ENCODE data around the gene TLCD3A. TPM values are rescaled to one million over a fixed set of nuclear protein-coding genes. Genes with fewer than 3 reads are reported as not detected.

TLCD3A gene
- 10 to 100 TPM; 14.5 to 18.1 TPM for total RNA-seq
- polyA plus RNA-seq (ENCODE audit: insufficient read length in 6 of 6) = 10 to 100 TPM; 31.5 to 40.9 (median 36.0) TPM
- long read RNA-seq, donor 1, transcript FAM57A-202 (5 exons, 2,412 nt) = major isoform, 8 of 9 reads
- long read RNA-seq, donor 1, partial matches to known transcripts = 0 of 9 reads
- long read RNA-seq, donor 1, other reads (novel, unspliced or antisense) = 0 of 9 reads
- long read RNA-seq, donor 2, transcript FAM57A-202 (5 exons, 2,412 nt) = major isoform, 6 of 17 reads
- long read RNA-seq, donor 2, partial matches to known transcripts = 7 of 17 reads
- long read RNA-seq, donor 2, other reads (novel, unspliced or antisense) = 0 of 17 reads
- long read RNA-seq, donor 3, transcript FAM57A-202 (5 exons, 2,412 nt) = major isoform, 6 of 18 reads
- long read RNA-seq, donor 3, transcript FAM57A-203 (4 exons, 2,386 nt) = major isoform, 6 of 18 reads
- long read RNA-seq, donor 3, partial matches to known transcripts = 6 of 18 reads
- long read RNA-seq, donor 3, other reads (novel, unspliced or antisense) = 0 of 18 reads
- long read RNA-seq, donor 4, partial matches to known transcripts = 0 of 7 reads
- long read RNA-seq, donor 4, other reads (novel, unspliced or antisense) = 4 of 7 reads
- long read RNA-seq, donor 5, transcript FAM57A-202 (5 exons, 2,412 nt) = major isoform, 8 of 13 reads
- long read RNA-seq, donor 5, transcript FAM57A-203 (4 exons, 2,386 nt) = minor isoform, 5 of 13 reads
- long read RNA-seq, donor 5, partial matches to known transcripts = 0 of 13 reads
- long read RNA-seq, donor 5, other reads (novel, unspliced or antisense) = 0 of 13 reads
- long read RNA-seq, donor 6, partial matches to known transcripts = 0 of 5 reads
- long read RNA-seq, donor 6, other reads (novel, unspliced or antisense) = 0 of 5 reads
- long read RNA-seq, donor 7, partial matches to known transcripts = 0 of 4 reads
- long read RNA-seq, donor 7, other reads (novel, unspliced or antisense) = 0 of 4 reads
- long read RNA-seq, donor 8, transcript FAM57A-202 (5 exons, 2,412 nt) = major isoform, 7 of 110 reads
- long read RNA-seq, donor 8, partial matches to known transcripts = 34 of 110 reads
- long read RNA-seq, donor 8, other reads (novel, unspliced or antisense) = 66 of 110 reads
- long read RNA-seq, donor 9 = 0 reads
- long read RNA-seq, donor 10, partial matches to known transcripts = 0 of 5 reads
- long read RNA-seq, donor 10, other reads (novel, unspliced or antisense) = 2 of 5 reads
- long read RNA-seq, donor 11 = 0 reads
- long read RNA-seq, donor 12, transcript FAM57A-203 (4 exons, 2,386 nt) = minor isoform, 5 of 13 reads
- long read RNA-seq, donor 12, transcript FAM57A-202 (5 exons, 2,412 nt) = major isoform, 7 of 13 reads
- long read RNA-seq, donor 12, partial matches to known transcripts = 0 of 13 reads
- long read RNA-seq, donor 12, other reads (novel, unspliced or antisense) = 0 of 13 reads

DNA sequence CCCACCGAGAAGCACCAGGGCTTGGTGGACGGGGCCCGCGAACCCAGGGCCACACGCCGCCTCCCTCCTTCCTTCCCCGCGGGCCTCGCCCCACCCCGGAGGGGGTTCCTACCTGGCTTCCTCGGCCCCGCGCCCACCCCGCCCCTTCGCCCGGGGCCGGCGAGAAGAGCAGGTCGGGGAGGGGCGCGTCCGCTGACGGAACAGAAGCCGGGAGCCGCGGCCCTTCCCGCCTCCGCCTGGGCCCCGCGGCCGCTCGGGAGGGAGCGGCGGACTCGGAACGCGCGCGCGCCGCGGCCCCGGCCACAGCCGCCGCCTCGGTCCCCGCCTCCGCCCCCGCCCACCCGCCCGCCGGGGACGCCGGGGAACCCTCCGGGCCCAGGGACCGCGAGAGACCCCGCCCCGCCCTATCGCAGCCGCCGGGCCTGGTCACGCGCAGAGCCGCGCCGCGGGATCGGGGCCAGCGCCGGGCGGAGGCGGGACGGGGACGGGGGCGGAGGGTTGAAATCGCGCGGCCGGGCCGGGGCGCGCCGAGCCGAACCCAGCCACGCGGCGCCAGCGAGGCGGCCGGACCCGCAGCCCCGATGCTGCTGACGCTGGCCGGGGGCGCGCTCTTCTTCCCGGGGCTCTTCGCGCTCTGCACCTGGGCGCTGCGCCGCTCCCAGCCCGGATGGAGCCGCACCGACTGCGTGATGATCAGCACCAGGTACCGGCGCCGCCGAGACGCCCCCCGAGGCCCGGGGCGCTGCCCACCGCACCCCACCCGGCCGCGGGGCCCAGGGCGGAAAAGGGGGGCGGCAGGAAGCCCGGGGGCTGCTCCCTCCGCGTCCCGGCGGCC, at the start of gene TLCD3A:
Gene TLCD3A (plus strand): TSS at position 530 of the 835 bp plus-strand sequence. CDS start 52 bp downstream, at position 582.
- TF ChIP-seq, protein P1, sequence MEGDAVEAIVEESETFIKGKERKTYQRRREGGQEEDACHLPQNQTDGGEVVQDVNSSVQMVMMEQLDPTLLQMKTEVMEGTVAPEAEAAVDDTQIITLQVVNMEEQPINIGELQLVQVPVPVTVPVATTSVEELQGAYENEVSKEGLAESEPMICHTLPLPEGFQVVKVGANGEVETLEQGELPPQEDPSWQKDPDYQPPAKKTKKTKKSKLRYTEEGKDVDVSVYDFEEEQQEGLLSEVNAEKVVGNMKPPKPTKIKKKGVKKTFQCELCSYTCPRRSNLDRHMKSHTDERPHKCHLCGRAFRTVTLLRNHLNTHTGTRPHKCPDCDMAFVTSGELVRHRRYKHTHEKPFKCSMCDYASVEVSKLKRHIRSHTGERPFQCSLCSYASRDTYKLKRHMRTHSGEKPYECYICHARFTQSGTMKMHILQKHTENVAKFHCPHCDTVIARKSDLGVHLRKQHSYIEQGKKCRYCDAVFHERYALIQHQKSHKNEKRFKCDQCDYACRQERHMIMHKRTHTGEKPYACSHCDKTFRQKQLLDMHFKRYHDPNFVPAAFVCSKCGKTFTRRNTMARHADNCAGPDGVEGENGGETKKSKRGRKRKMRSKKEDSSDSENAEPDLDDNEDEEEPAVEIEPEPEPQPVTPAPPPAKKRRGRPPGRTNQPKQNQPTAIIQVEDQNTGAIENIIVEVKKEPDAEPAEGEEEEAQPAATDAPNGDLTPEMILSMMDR (IDR thresholded peaks at IDR 0.05) = no peak
- H3K9me3 ChIP-seq = no peaks in the 10 kb centered on the region
- ATAC-seq = peak; percentile 84

DNA sequence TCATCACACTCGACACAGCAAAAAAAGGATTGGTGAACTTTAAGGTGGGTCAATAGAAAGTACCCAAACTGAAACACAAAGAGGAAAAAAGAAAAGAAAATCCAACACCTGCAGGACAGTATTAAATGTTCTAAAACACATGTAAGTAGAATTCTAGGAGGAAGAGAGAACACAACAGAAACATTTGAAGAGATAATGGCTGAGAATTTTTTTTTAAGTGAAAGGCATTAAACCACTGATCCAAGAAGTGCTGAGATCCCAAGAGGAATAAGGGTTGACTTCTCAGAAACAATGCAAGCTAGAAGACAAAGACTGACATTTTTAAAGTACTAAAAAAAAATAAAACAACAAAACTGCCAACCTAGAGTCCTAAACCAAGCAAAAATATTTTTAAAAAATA, 49.4 kb upstream of the TLCD3A start:
- Histone ChIP-seq H3K27ac (no peak overlapping the region), H3K9me3 (no peaks in the 10 kb centered on the region), H3K4me1 (peaks cover 0 to 6% of the 10 kb centered on the region in 2 donors), H3K36me3 (peaks cover 0 to 36% of the 10 kb centered on the region in 2 donors), H3K27me3 (no peaks in the 10 kb centered on the region), H3K4me3 (no peak overlapping the region)
- ATAC-seq = no peak
- intact Hi-C loops (cut with DNase I) = no loop called here
- DNase-seq = no peak
- TF ChIP-seq, protein P1 (IDR thresholded peaks at IDR 0.05) = no peak

More for the DNA sequence above, at the start of gene TLCD3A:
- Histone ChIP-seq H3K36me3 (no peaks in the 10 kb centered on the region), H3K27ac (peak within 1 kb of the TSS; percentile 71 to 75), H3K4me3 (peak within 1 kb of the TSS; percentile 72 to 80), H3K4me1 (peaks cover 0 to 21% of the 10 kb centered on the region in 2 donors), H3K27me3 (peaks cover 0 to 24% of the 10 kb centered on the region in 2 donors)
- intact Hi-C loops (cut with DNase I) = no loop called here
- DNase-seq = peak; percentile 56 to 92 (median 78)

DNA sequence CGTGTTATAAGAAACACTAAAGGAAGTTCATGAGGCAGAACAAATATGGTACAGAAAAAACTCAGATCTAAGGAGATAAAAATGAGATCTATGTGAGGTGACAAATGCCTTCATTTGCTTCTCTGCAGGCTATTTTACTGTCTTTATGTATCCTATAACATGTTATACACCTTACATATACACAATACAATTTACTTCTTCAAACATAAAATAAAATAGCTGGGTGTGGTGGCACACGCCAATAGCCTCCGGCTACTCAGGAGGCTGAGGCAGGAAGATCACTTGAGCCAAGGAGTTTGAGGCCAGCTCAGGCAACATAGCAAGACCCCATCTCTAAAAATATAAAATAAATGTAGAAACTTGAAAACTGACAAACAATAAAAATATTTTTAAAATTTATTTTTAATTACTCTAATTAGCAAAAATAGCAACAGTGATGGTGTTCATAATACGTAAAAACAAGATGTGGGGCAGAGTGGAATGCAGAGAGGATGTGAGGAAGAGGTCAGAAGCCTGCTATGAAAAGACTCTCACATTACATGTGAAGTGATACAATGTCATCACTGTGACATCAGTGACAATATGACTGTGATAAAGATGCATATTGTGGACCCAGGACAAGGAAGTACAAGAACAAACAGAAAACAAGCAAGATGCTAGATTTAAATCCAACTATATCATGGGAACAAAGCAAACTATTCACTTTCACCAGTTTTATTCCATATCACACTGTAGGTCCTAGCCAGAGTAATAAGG, 48.7 kb upstream of the TLCD3A start:
- peaks cover 0 to 38% of the 10 kb centered on the region in 2 donors for H3K36me3 ChIP-seq
- no peak overlapping the region for H3K4me3 ChIP-seq
- H3K9me3 ChIP-seq = no peaks in the 10 kb centered on the region
- TF ChIP-seq, protein P1 (IDR thresholded peaks at IDR 0.05) = no peak
- no peaks in the 10 kb centered on the region for H3K27me3 ChIP-seq
- intact Hi-C loops (cut with DNase I) = no loop called here
- H3K4me1 ChIP-seq = peaks cover 0 to 11% of the 10 kb centered on the region in 2 donors
- ATAC-seq (no peak), DNase-seq (no peak)
- no peak overlapping the region for H3K27ac ChIP-seq

DNA sequence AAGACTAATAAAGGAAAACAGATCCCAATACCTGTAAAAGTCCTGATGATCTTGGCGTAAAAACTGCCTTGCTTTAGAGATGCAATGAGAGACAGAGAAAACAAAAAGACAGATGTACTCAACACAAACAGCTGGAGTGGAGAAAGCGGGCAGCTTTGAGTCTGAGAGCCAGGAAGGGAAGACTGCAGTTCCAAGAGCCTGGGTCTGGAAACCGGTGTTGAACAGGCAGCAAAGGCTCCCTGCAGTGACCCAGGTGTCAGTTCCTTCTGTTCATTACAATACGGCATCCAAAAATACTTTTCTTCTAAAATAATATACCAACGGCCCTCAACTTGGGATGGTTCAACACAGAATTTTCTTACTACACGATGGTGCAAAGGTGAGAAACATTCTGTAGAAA, 47.4 kb upstream of the TLCD3A start:
- Histone ChIP-seq H3K4me3 (no peak overlapping the region), H3K9me3 (no peaks in the 10 kb centered on the region), H3K27me3 (no peaks in the 10 kb centered on the region), H3K4me1 (peaks cover 0 to 14% of the 10 kb centered on the region in 2 donors), H3K36me3 (peaks cover 0 to 43% of the 10 kb centered on the region in 2 donors), H3K27ac (no peak overlapping the region)
- DNase-seq = no peak
- no peak for ATAC-seq
- TF ChIP-seq, protein P1 (IDR thresholded peaks at IDR 0.05) = no peak
- intact Hi-C loops (cut with DNase I) = no loop called here
